NCI-H1048 (cell line): Measurements from ENCODE around the gene VPS45.
"Not testable (repeated sequence)": the region's sequence is repeated elsewhere in the genome, so short reads cannot be mapped to it uniquely, and the experiment has no call there.

Experiments used
- DNase-seq: peaks from one replicate; lab custom pipeline; 2025; lab: John Stamatoyannopoulos, UW

VPS45 gene

GRCh38 chr1:150067184-150068108 is at the start of gene VPS45:
Gene VPS45 (plus strand): TSS chr1:150067776. CDS start chr1:150067858, 82 bp downstream.
- peak; percentile 93 for DNase-seq

GRCh38 chr1:150018165-150018564 is 49.4 kb upstream of the VPS45 start:
- DNase-seq = no peak

GRCh38 chr1:150020711-150021110 is 46.9 kb upstream of the VPS45 start:
- DNase-seq = no peak

- DNase-seq = no peak
Measured at GRCh38 chr1:150021191-150021694, 46.3 kb upstream of the VPS45 start.

GRCh38 chr1:150022357-150022756 is 45.2 kb upstream of the VPS45 start:
- no peak for DNase-seq

GRCh38 chr1:150024156-150024555 is 43.4 kb upstream of the VPS45 start:
- DNase-seq = no peak

- no peak for DNase-seq
Measured at GRCh38 chr1:150028322-150028721, 39.3 kb upstream of the VPS45 start.

GRCh38 chr1:150034336-150034735 is 33.2 kb upstream of the VPS45 start:
- DNase-seq = no peak

- DNase-seq = no peak
Measured at GRCh38 chr1:150049926-150050325, 17.6 kb upstream of the VPS45 start.

- DNase-seq = no peak
Measured at GRCh38 chr1:150051089-150051373, 16.5 kb upstream of the VPS45 start.

GRCh38 chr1:150051905-150052412 is 15.6 kb upstream of the VPS45 start:
- not testable (repeated sequence) for DNase-seq

GRCh38 chr1:150053926-150054325 is 13.7 kb upstream of the VPS45 start:
- DNase-seq = no peak

GRCh38 chr1:150055507-150055906 is 12.1 kb upstream of the VPS45 start:
- DNase-seq = not testable (repeated sequence)

GRCh38 chr1:150056407-150056806 is 11.2 kb upstream of the VPS45 start:
- DNase-seq = no peak

GRCh38 chr1:150060260-150060659 is 7.3 kb upstream of the VPS45 start:
- no peak for DNase-seq

- no peak for DNase-seq
Measured at GRCh38 chr1:150061632-150062101, 5.9 kb upstream of the VPS45 start.

GRCh38 chr1:150062113-150062512 is 5.5 kb upstream of the VPS45 start:
- no peak for DNase-seq

GRCh38 chr1:150065184-150065871 is 2.2 kb upstream of the VPS45 start:
- no peak for DNase-seq

- DNase-seq = no peak
Measured at GRCh38 chr1:150066328-150066727, 1.2 kb upstream of the VPS45 start.

GRCh38 chr1:150066838-150067183 is 765 bp upstream of the VPS45 start:
- no peak for DNase-seq

GRCh38 chr1:150068109-150068435 is 496 bp downstream of the VPS45 start:
- no peak for DNase-seq

- no peak for DNase-seq
Measured at GRCh38 chr1:150069923-150070322, 2.3 kb downstream of the VPS45 start.

GRCh38 chr1:150072959-150073358 is 5.4 kb downstream of the VPS45 start:
- DNase-seq = no peak
